HCT116 (cell line): ENCODE results near the gene HPD. TPM values are rescaled to one million over a fixed set of nuclear protein-coding genes. Genes with fewer than 3 reads are reported as not detected.

ENCODE experiments used
- ATAC-seq: fragments of 200-7000 bp; cut with Tn5 transposase; 2 replicates; pipeline ENCODE4 v1.9.1; 2020; ENCODE audit warnings: mild to moderate bottlenecking, moderate library complexity
- BruUV-seq: library from RNA; stranded (reverse); fragments of 400-500 nt; replicated peaks from 2 replicates; lab custom pipeline; 2021; lab: Mats Ljungman, UMichigan
- CTCF ChIA-PET: fragments of 300-600 bp; sonication (Branson Sonifier 250); formaldehyde crosslinking; loops from one replicate; lab custom pipeline; 2021; ENCODE audit warnings: antibody characterized with exemption; lab: Charles Lee
- POLR2A ChIA-PET: fragments of 300-600, 350-600 bp; sonication (Branson Sonifier 250); formaldehyde crosslinking; loops from one replicate; lab custom pipeline; 2021; ENCODE audit warnings: antibody characterized with exemption; lab: Charles Lee
- RAD21 ChIA-PET, 2 experiments: fragments of 300-600 bp; sonication (Branson Sonifier 250); formaldehyde crosslinking; loops; one replicate each; lab custom pipeline; 2023; ENCODE audit warnings: low total read pairs in 2 of 2; ENCODE audit not compliant: uncharacterized antibody in 2 of 2, unreplicated experiment in 2 of 2, low non-redundant PET in 1 of 2; lab: Charles Lee
- DNase-seq: peaks from one replicate; pipeline ENCODE4 v3.0.0-alpha.2; 2010; ENCODE audit warnings: low read depth, low spot score
- H2AFZ ChIP-seq: fragments of 200-600 bp; shearing (Covaris generic), sonication (generic); 2 replicates; pipeline ENCODE4 v1.6.1; 2017; ENCODE audit warnings: low read depth, mixed run types, mixed read lengths, antibody characterized with exemption, low read length; ENCODE audit not compliant: poor library complexity, severe bottlenecking
- H3K27ac ChIP-seq: 2 replicates; pipeline ENCODE4 v1.5.1; 2012; ENCODE audit warnings: low read depth, low read length
- H3K27me3 ChIP-seq: fragments of 200-600 bp; sonication (generic); 2 replicates; pipeline ENCODE4 v1.6.1; 2016; ENCODE audit warnings: mixed run types, low read length, mixed read lengths; ENCODE audit not compliant: insufficient read depth
- H3K36me3 ChIP-seq, 2 experiments: fragments of 200-500 bp in 1 of 2; fragments of 200-600 bp in 1 of 2; sonication (Bioruptor generic) in 1 of 2; sonication (generic) in 1 of 2; 2 replicates each; pipeline versions ENCODE4 v1.5.1 to v1.6.1; 2014 to 2016; ENCODE audit warnings: low read length in 2 of 2, inconsistent platforms in 1 of 2, mixed read lengths in 1 of 2, mixed run types in 1 of 2; ENCODE audit not compliant: insufficient read depth in 2 of 2, control insufficient read depth in 1 of 2
- H3K4me1 ChIP-seq, 2 experiments: fragments of 200-600 bp in 1 of 2; sonication (generic) in 1 of 2; 2 replicates each; pipeline versions ENCODE4 v1.5.1 to v1.6.1; 2012 to 2017; ENCODE audit warnings: low read length in 2 of 2, inconsistent platforms in 1 of 2, mild to moderate bottlenecking in 1 of 2, mixed read lengths in 1 of 2, mixed run types in 1 of 2, moderate library complexity in 1 of 2; ENCODE audit not compliant: insufficient read depth in 2 of 2, control insufficient read depth in 1 of 2
- H3K4me2 ChIP-seq: fragments of 200-600 bp; sonication (generic); 2 replicates; pipeline ENCODE4 v1.6.1; 2017; ENCODE audit warnings: mixed run types, low read length, mixed read lengths
- H3K4me3 ChIP-seq, 2 experiments: fragments of 200-600 bp in 1 of 2; sonication (generic) in 1 of 2; replicated peaks in 1 of 2; 2 replicates each; pipeline ENCODE4 v1.5.1; 2011 to 2016; ENCODE audit warnings: low read length in 2 of 2, control low read depth in 1 of 2, low read depth in 1 of 2, mild to moderate bottlenecking in 1 of 2, mixed read lengths in 1 of 2, mixed run types in 1 of 2
- H3K79me2 ChIP-seq: fragments of 200-600 bp; sonication (generic); 2 replicates; pipeline ENCODE4 v1.6.1; 2017; ENCODE audit warnings: mild to moderate bottlenecking, mixed run types, low read length, moderate library complexity, mixed read lengths; ENCODE audit not compliant: insufficient read depth
- H3K9ac ChIP-seq: fragments of 200-600 bp; sonication (generic); 2 replicates; pipeline ENCODE4 v1.6.1; 2016; ENCODE audit warnings: low read length, mixed read lengths
- H3K9me2 ChIP-seq: fragments of 200-600 bp; sonication (generic), shearing (Covaris generic); 2 replicates; pipeline ENCODE4 v1.6.1; 2017; ENCODE audit warnings: mixed run types, mild to moderate bottlenecking, moderate library complexity; ENCODE audit not compliant: insufficient read depth
- H3K9me3 ChIP-seq, 2 experiments: fragments of 200-500 bp in 1 of 2; fragments of 200-600 bp in 1 of 2; sonication (Bioruptor generic) in 1 of 2; sonication (generic) in 1 of 2; 2 replicates each; pipeline ENCODE4 v1.6.1; 2014 to 2017; ENCODE audit warnings: low read length in 2 of 2, mixed read lengths in 2 of 2, inconsistent platforms in 1 of 2, low read depth in 1 of 2, mild to moderate bottlenecking in 1 of 2, mixed run types in 1 of 2, moderate library complexity in 1 of 2; ENCODE audit not compliant: control insufficient read depth in 1 of 2, insufficient read depth in 1 of 2
- H4K20me1 ChIP-seq: fragments of 200-600 bp; sonication (generic), shearing (Covaris generic); 2 replicates; pipeline ENCODE4 v1.6.1; 2017; ENCODE audit warnings: mixed run types, mild to moderate bottlenecking, moderate library complexity; ENCODE audit not compliant: insufficient read depth
- CEBPB ChIP-seq: IDR thresholded peaks from 2 replicates; pipeline ENCODE4 v1.6.1; 2012; ENCODE audit warnings: low read depth
- EGR1 ChIP-seq: IDR thresholded peaks from 2 replicates; pipeline ENCODE4 v1.6.1; 2012; ENCODE audit warnings: low read depth
- EZH2 ChIP-seq: fragments of 200-600 bp; sonication (generic); IDR thresholded peaks from 2 replicates; pipeline ENCODE4 v1.6.1; 2017; ENCODE audit warnings: antibody characterized with exemption, mixed run types
- EZH2phosphoT487 ChIP-seq: fragments of 200-600 bp; IDR thresholded peaks from 2 replicates; pipeline ENCODE4 v1.6.1; 2018; ENCODE audit warnings: antibody characterized with exemption, borderline replicate concordance
- FOSL1 ChIP-seq: IDR thresholded peaks from 2 replicates; pipeline ENCODE4 v1.6.1; 2012; ENCODE audit warnings: low read depth
- POLR2A ChIP-seq: IDR thresholded peaks from 2 replicates; pipeline ENCODE4 v1.7.0; 2011; ENCODE audit warnings: borderline replicate concordance; ENCODE audit not compliant: insufficient read depth, insufficient read length; ENCODE audit errors: extremely low read depth
- POLR2AphosphoS5 ChIP-seq: IDR thresholded peaks from 2 replicates; pipeline ENCODE4 v1.6.1; 2011; ENCODE audit warnings: mild to moderate bottlenecking, low read depth, low read length, moderate library complexity
- RAD21 ChIP-seq: IDR thresholded peaks from 2 replicates; pipeline ENCODE4 v1.6.1; 2012; ENCODE audit warnings: low read depth, mild to moderate bottlenecking
- REST ChIP-seq: IDR thresholded peaks from 2 replicates; pipeline ENCODE4 v1.6.1; 2012; ENCODE audit warnings: low read depth
- SIN3A ChIP-seq: IDR thresholded peaks from 2 replicates; pipeline ENCODE4 v1.6.1; 2012; ENCODE audit warnings: low read depth
- SRF ChIP-seq: IDR thresholded peaks from 2 replicates; pipeline ENCODE4 v1.6.1; 2012; ENCODE audit warnings: low read depth
- TCF7L2 ChIP-seq: IDR thresholded peaks from 2 replicates; pipeline ENCODE4 v1.7.0; 2011; ENCODE audit warnings: borderline replicate concordance, inconsistent platforms; ENCODE audit not compliant: insufficient read depth, insufficient read length; ENCODE audit errors: extremely low read depth
- YY1 ChIP-seq: IDR thresholded peaks from 2 replicates; pipeline ENCODE4 v1.6.1; 2011; ENCODE audit warnings: low read length, low read depth, moderate library complexity, mild to moderate bottlenecking; ENCODE audit not compliant: insufficient replicate concordance; ENCODE audit errors: extremely low read depth
- ZBTB33 ChIP-seq: IDR thresholded peaks from 2 replicates; pipeline ENCODE4 v1.6.1; 2011; ENCODE audit warnings: mild to moderate bottlenecking, low read length, moderate library complexity; ENCODE audit not compliant: insufficient replicate concordance; ENCODE audit errors: extremely low read depth
- ZFX ChIP-seq: fragments of 450-650 bp; IDR thresholded peaks from 2 replicates; pipeline ENCODE4 v1.6.1; 2017
- ZNF274 ChIP-seq: fragments of 200-500 bp; sonication (Bioruptor generic); IDR thresholded peaks from 2 replicates; pipeline ENCODE4 v1.6.1; 2014; ENCODE audit warnings: mild to moderate bottlenecking, low read depth, low read length, inconsistent platforms
- intact Hi-C: fragments of 100-400 bp; cut with micrococcal nuclease; formaldehyde crosslinking; loops from 2 replicates; pipeline ENCODE4 v1.10.0; 2022
- total RNA-seq: library from RNA; stranded (reverse); gene quantifications from one replicate; pipeline ENCODE4 v1.2.1, GENCODE V29; 2021; ENCODE audit not compliant: unreplicated experiment
- TF ChIP-seq, protein P1 (sequence below): IDR thresholded peaks from 2 replicates; pipeline ENCODE4 v1.6.1; 2012
- TF ChIP-seq, protein P2 (sequence below): IDR thresholded peaks from 2 replicates; pipeline ENCODE4 v1.6.1; 2012

The HPD gene
- total RNA-seq, 1 experiment from 2014 or later = 1.1 TPM

GRCh38 chr12:121827351-121828099 is 31.1 kb downstream of the HPD start:
- no peaks in the 10 kb centered on the region for H3K27me3 ChIP-seq
- POLR2A ChIA-PET = no interaction called here
- CTCF ChIA-PET = interaction anchor here (0.7 kb wide), 1 partner anchor 33 kb away, joined by 3 read pairs; no protein-coding TSS in a partner anchor
- BruUV-seq = no TSS peak
- H3K36me3 ChIP-seq = peaks cover 23 to 36% of the 10 kb centered on the region in 2 experiments; a peak in 3 of 4 replicates
- H3K9me3 ChIP-seq = no peaks in the 10 kb centered on the region
- H3K9me2 ChIP-seq = no peaks in the 10 kb centered on the region
- no peak overlapping the region for H3K9ac ChIP-seq
- H3K79me2 ChIP-seq = no peaks in the 10 kb centered on the region; the same call in 1 of the 2 replicates
- H2AFZ ChIP-seq = no peak overlapping the region
- DNase-seq (no peak), ATAC-seq (peak; percentile 18; the same call in 1 of the 2 replicates)
- RAD21 ChIA-PET = no interaction called here
- H3K4me3 ChIP-seq = no peak overlapping the region
- H3K4me1 ChIP-seq = no peaks in the 10 kb centered on the region
- TF ChIP-seq POLR2A (no peak), SIN3A (no peak), EZH2phosphoT487 (no peak), POLR2AphosphoS5 (no peak), ZBTB33 (no peak), SRF (no peak), ZFX (no peak), YY1 (no peak), EGR1 (no peak), EZH2 (no peak), FOSL1 (no peak), TCF7L2 (no peak), RAD21 (no peak), CEBPB (no peak), ZNF274 (no peak), REST (no peak)
- TF ChIP-seq, protein P1, sequence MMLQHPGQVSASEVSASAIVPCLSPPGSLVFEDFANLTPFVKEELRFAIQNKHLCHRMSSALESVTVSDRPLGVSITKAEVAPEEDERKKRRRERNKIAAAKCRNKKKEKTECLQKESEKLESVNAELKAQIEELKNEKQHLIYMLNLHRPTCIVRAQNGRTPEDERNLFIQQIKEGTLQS = no peak
- TF ChIP-seq, protein P2, sequence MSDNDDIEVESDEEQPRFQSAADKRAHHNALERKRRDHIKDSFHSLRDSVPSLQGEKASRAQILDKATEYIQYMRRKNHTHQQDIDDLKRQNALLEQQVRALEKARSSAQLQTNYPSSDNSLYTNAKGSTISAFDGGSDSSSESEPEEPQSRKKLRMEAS = no peak
- H3K27ac ChIP-seq = no peak overlapping the region
- no peak overlapping the region for H3K4me2 ChIP-seq
- intact Hi-C loops = no loop called here
- no peaks in the 10 kb centered on the region for H4K20me1 ChIP-seq
